GM12892 (cell line): ENCODE measurements around the gene CORO2A.

Experiments
- POLR2A ChIP-seq: IDR thresholded peaks from 2 replicates; pipeline ENCODE4 v1.6.1; 2011; ENCODE audit warnings: low read depth, low read length, control low read depth
- POLR2AphosphoS5 ChIP-seq: IDR thresholded peaks from 2 replicates; pipeline ENCODE4 v1.6.1; 2011; ENCODE audit warnings: low read depth, low read length, control low read depth
- TAF1 ChIP-seq: IDR thresholded peaks from 2 replicates; pipeline ENCODE4 v1.6.1; 2011; ENCODE audit warnings: low read depth, mild to moderate bottlenecking, control low read depth, low read length, borderline replicate concordance

DNA sequence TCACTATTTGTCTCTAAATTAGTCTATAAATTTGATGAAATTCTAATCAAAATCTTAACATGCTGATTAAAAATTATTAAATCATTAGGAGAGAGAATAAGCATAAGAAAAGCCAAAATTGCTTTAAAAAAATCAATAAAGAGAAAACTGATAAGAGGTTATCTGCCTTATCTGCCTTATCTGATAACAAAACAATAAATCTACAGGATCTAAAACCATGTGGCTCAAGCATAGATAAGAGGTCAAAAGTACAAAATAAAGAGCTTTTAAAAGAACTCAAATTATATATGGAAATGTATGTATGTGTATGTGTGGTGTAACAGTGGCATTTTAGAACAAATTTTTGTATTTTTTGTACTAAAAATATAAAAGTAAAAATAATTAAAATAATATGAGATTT is 92.0 kb downstream of the CORO2A start:
- TF ChIP-seq POLR2A (no peak), POLR2AphosphoS5 (no peak), TAF1 (no peak)
